ENCODE results near the gene NCCRP1. TPM values are rescaled to one million over a fixed set of nuclear protein-coding genes. Genes with fewer than 3 reads are reported as not detected.

The NCCRP1 gene
- total RNA-seq, 1 experiment from 2014 or later, result not detected

DNA sequence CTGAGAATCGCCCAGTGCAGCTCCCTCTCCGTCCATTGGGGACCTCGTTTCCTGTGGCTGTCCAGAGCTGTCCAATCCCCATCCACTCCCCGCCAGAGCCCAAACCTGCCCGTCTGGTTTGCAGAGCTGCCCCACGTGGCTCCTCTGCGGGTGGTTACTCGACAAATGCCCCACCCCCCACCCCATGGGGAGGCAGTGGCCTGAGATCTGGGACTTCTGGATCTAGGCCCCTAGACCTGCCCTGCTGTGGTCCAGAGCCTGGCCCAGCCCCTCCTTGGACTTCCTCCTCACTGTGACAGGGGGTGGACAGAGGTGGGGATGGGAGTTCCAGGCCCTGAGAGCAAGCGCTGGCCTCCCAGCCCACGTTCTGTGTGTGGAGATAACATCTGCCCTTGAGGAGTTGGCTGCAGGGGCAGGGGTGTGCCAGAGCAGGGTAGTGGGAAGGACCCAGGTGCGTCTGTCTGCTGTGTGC is 42.1 kb upstream of the NCCRP1 start:
- Histone ChIP-seq H2AFZ (ENCODE audit: low read length) (no peak overlapping the region), H3K27ac (ENCODE audit: low read length) (no peak overlapping the region), H3K9me2 (replicated peaks; ENCODE audit: insufficient read depth, low read length) (no peaks in the 10 kb centered on the region), H4K20me1 (ENCODE audit: insufficient read depth, low read depth, low read length) (no peaks in the 10 kb centered on the region), H3K4me2 (ENCODE audit: low read depth, low read length, poor library complexity, severe bottlenecking) (no peak overlapping the region), H3K9me3 (ENCODE audit: low read length) (no peaks in the 10 kb centered on the region), H3K79me2 (ENCODE audit: low read length) (no peaks in the 10 kb centered on the region), H3K4me3 (ENCODE audit: low read length) (no peak overlapping the region), H3K4me1 (ENCODE audit: low read length) (no peaks in the 10 kb centered on the region), H3K36me3 (ENCODE audit: insufficient read depth, low read length) (no peaks in the 10 kb centered on the region), H3K9ac (ENCODE audit: low read length) (no peak overlapping the region), H3K27me3 (ENCODE audit: low read length) (no peaks in the 10 kb centered on the region)
- no peak for DNase-seq

DNA sequence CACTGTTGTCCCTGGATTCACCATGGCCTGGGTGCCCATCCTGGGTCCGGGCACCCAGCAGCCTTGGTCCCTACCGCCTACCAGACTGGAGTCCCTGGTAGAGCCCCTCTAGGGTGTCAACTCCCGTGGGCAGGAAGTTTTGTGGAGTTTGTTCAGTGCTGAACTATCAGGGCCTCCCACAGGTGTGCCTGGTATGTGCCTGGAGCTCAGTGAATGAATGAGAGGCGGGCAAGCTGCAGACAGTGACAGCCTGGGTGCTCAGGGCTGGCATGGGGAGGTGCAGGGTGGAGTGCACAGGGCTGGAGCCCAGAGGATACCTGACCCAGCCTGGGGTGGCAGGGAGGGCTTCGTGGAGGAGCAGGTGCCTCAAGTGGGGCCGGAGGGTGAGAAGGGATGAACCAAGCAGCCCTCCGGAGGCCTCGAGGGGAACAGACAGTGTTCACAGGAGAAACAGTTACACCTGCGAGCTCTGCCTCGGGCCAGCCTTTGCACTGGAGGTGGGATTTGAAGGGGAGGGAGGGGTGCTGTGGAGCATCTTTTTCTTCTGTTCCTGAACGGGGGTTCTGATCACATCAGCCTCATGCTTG is 41.6 kb upstream of the NCCRP1 start:
- no peak overlapping the region for H3K4me2 ChIP-seq (ENCODE audit: low read depth, low read length, poor library complexity, severe bottlenecking)
- H3K79me2 ChIP-seq (ENCODE audit: low read length), result no peaks in the 10 kb centered on the region
- no peak overlapping the region for H3K9ac ChIP-seq (ENCODE audit: low read length)

GRCh38 chr19:39155741-39156140 is 41.0 kb upstream of the NCCRP1 start:
- no peaks in the 10 kb centered on the region for H3K9me3 ChIP-seq (ENCODE audit: low read length)
- no peak overlapping the region for H3K4me2 ChIP-seq (ENCODE audit: low read depth, low read length, poor library complexity, severe bottlenecking)

More for the DNA sequence above, 41.6 kb upstream of the NCCRP1 start:
- Histone ChIP-seq H3K4me3 (ENCODE audit: low read length) (no peak overlapping the region), H3K9me3 (ENCODE audit: low read length) (no peaks in the 10 kb centered on the region), H2AFZ (ENCODE audit: low read length) (no peak overlapping the region), H3K27me3 (ENCODE audit: low read length) (no peaks in the 10 kb centered on the region), H3K36me3 (ENCODE audit: insufficient read depth, low read length) (no peaks in the 10 kb centered on the region), H3K27ac (ENCODE audit: low read length) (no peak overlapping the region), H4K20me1 (ENCODE audit: insufficient read depth, low read depth, low read length) (no peaks in the 10 kb centered on the region), H3K4me1 (ENCODE audit: low read length) (no peaks in the 10 kb centered on the region), H3K9me2 (replicated peaks; ENCODE audit: insufficient read depth, low read length) (no peaks in the 10 kb centered on the region)
- DNase-seq, result no peak

DNA sequence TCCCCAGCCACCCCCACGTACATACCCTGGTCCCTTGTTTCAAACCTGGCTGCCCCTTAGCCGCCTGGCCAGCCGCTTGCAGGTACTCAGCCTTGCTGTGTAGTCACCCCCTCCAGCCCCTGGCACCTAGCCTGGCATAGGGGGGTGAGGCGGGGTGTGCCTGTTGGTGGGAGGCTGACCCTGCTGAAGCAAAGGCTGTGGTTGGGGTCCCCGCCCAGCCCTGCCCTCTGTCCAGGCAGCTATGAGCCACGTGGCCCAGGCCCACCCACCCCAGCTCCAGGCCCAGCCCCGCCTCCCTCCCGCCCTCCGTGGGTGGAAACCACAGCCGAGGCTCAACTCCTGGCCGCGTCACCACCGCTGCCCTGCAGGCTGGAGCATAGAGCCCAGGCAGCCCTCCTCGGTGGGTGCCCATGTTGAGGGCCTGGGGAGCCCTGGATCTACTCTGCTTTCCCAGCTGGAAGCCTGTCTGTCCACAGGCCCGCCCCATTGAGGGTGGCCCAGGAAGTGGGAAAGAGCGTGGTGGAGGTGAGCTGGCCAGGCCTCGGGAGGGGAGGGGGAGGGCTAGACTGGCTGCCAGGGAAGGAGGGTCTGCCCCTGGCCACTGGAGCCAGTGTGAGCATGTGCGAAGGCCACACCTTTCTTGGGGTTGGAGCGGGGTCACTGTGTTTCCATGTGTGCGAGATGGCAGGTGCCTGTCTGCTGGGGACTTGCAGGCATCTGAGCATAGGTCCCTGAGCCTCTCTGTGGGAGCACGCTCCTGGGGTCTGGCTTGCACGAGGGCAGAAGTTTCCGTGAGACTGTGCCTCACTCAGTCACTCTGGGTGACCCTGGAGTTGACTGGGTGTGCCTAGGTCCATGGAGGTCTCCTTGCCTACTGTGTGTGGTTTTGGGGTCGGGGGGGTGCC is 40.2 kb upstream of the NCCRP1 start:
- Histone ChIP-seq H3K27me3 (ENCODE audit: low read length) (no peaks in the 10 kb centered on the region), H3K27ac (ENCODE audit: low read length) (no peak overlapping the region), H3K4me3 (ENCODE audit: low read length) (no peak overlapping the region), H3K4me2 (ENCODE audit: low read depth, low read length, poor library complexity, severe bottlenecking) (no peak overlapping the region), H2AFZ (ENCODE audit: low read length) (no peak overlapping the region), H3K9me3 (ENCODE audit: low read length) (no peaks in the 10 kb centered on the region), H3K4me1 (ENCODE audit: low read length) (no peaks in the 10 kb centered on the region), H3K36me3 (ENCODE audit: insufficient read depth, low read length) (no peaks in the 10 kb centered on the region), H4K20me1 (ENCODE audit: insufficient read depth, low read depth, low read length) (no peaks in the 10 kb centered on the region), H3K9ac (ENCODE audit: low read length) (no peak overlapping the region), H3K9me2 (replicated peaks; ENCODE audit: insufficient read depth, low read length) (no peaks in the 10 kb centered on the region), H3K79me2 (ENCODE audit: low read length) (no peaks in the 10 kb centered on the region)
- no peak for DNase-seq

More at GRCh38 chr19:39155741-39156140, 41.0 kb upstream of the NCCRP1 start:
- no peaks in the 10 kb centered on the region for H4K20me1 ChIP-seq (ENCODE audit: insufficient read depth, low read depth, low read length)
- H2AFZ ChIP-seq (ENCODE audit: low read length), result no peak overlapping the region
- no peaks in the 10 kb centered on the region for H3K36me3 ChIP-seq (ENCODE audit: insufficient read depth, low read length)
- H3K79me2 ChIP-seq (ENCODE audit: low read length), result no peaks in the 10 kb centered on the region
- no peaks in the 10 kb centered on the region for H3K27me3 ChIP-seq (ENCODE audit: low read length)
- H3K9ac ChIP-seq (ENCODE audit: low read length), result no peak overlapping the region
- no peaks in the 10 kb centered on the region for H3K4me1 ChIP-seq (ENCODE audit: low read length)
- no peak overlapping the region for H3K4me3 ChIP-seq (ENCODE audit: low read length)
- DNase-seq, result no peak
- H3K9me2 ChIP-seq (replicated peaks; ENCODE audit: insufficient read depth, low read length), result no peaks in the 10 kb centered on the region
- H3K27ac ChIP-seq (ENCODE audit: low read length), result no peak overlapping the region

DNA sequence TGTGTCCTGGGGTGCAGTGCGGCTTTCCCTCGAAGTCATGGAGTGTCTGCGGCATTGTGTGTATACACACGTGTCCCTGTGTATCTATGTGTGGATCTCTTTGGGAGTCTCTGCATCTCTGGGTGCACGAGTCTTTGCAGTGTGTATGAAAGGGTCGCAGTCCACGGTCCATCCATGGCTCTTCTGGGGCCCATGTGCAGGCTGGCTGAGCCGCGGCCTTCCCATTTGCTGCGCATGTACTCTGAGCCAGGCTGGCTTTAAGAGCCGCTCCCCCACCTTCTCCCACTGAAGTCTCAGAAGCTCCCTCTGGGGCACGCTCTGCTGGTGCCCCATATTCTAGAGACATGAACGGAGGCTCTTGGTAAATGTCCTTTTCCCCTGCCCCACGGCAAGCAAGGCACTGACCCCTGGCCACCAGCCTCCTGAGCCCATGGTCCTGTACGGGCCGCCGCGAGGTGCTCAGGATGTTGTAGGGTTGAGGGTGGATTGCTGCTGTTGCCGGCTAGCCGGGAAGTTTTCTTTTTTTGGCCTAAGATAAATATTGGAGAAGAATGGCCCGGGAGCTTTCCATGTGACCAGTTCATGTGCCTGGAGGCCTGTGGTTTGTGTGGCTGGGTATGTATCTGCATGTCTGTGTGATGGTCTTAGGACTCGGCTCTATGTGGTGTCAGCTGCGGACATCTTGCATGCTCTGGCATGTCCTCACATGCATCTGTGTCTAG is 39.3 kb upstream of the NCCRP1 start:
- Histone ChIP-seq H3K4me2 (ENCODE audit: low read depth, low read length, poor library complexity, severe bottlenecking) (no peak overlapping the region), H3K9me2 (replicated peaks; ENCODE audit: insufficient read depth, low read length) (no peaks in the 10 kb centered on the region), H3K36me3 (ENCODE audit: insufficient read depth, low read length) (no peaks in the 10 kb centered on the region), H3K27me3 (ENCODE audit: low read length) (no peaks in the 10 kb centered on the region), H3K4me1 (ENCODE audit: low read length) (no peaks in the 10 kb centered on the region), H4K20me1 (ENCODE audit: insufficient read depth, low read depth, low read length) (no peaks in the 10 kb centered on the region), H3K4me3 (ENCODE audit: low read length) (no peak overlapping the region), H3K9ac (ENCODE audit: low read length) (no peak overlapping the region), H3K27ac (ENCODE audit: low read length) (no peak overlapping the region), H3K79me2 (ENCODE audit: low read length) (no peaks in the 10 kb centered on the region), H3K9me3 (ENCODE audit: low read length) (no peaks in the 10 kb centered on the region), H2AFZ (ENCODE audit: low read length) (no peak overlapping the region)
- no peak for DNase-seq

DNA sequence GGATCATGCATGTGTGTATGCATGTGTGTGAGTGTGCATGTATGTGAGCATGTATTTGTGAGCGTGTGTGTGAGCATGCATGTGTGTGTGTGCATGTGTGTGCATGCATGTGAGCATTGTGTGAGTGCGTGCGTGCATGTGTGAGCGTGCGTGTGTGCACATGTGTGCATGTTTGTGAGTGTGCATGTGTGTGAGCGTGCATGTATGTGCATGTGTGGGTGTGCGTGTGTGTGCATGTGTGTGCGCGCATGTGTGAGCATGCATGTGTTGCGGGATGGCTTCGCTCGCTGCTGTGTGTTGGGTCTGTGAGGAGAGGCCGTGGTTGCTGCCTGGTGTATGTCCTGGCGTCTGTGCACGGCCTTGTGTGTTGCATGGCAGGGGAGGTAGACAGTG is 38.8 kb upstream of the NCCRP1 start:
- no peak overlapping the region for H2AFZ ChIP-seq (ENCODE audit: low read length)
- H3K36me3 ChIP-seq (ENCODE audit: insufficient read depth, low read length), result no peaks in the 10 kb centered on the region
- no peak overlapping the region for H3K27ac ChIP-seq (ENCODE audit: low read length)
- H3K79me2 ChIP-seq (ENCODE audit: low read length), result no peaks in the 10 kb centered on the region
- no peaks in the 10 kb centered on the region for H3K9me2 ChIP-seq (replicated peaks; ENCODE audit: insufficient read depth, low read length)
- no peaks in the 10 kb centered on the region for H3K4me1 ChIP-seq (ENCODE audit: low read length)
- H3K4me3 ChIP-seq (ENCODE audit: low read length), result no peak overlapping the region
- DNase-seq, result no peak
- H4K20me1 ChIP-seq (ENCODE audit: insufficient read depth, low read depth, low read length), result no peaks in the 10 kb centered on the region
- H3K27me3 ChIP-seq (ENCODE audit: low read length), result no peaks in the 10 kb centered on the region
- H3K9ac ChIP-seq (ENCODE audit: low read length), result no peak overlapping the region
- no peaks in the 10 kb centered on the region for H3K9me3 ChIP-seq (ENCODE audit: low read length)
- no peak overlapping the region for H3K4me2 ChIP-seq (ENCODE audit: low read depth, low read length, poor library complexity, severe bottlenecking)

GRCh38 chr19:39158646-39159260 is 38.0 kb upstream of the NCCRP1 start:
- Histone ChIP-seq H3K4me1 (ENCODE audit: low read length) (no peaks in the 10 kb centered on the region), H3K9me3 (ENCODE audit: low read length) (no peaks in the 10 kb centered on the region), H4K20me1 (ENCODE audit: insufficient read depth, low read depth, low read length) (no peaks in the 10 kb centered on the region), H3K27ac (ENCODE audit: low read length) (no peak overlapping the region), H3K9ac (ENCODE audit: low read length) (no peak overlapping the region), H3K4me2 (ENCODE audit: low read depth, low read length, poor library complexity, severe bottlenecking) (no peak overlapping the region), H3K9me2 (replicated peaks; ENCODE audit: insufficient read depth, low read length) (no peaks in the 10 kb centered on the region), H3K4me3 (ENCODE audit: low read length) (no peak overlapping the region), H2AFZ (ENCODE audit: low read length) (no peak overlapping the region), H3K79me2 (ENCODE audit: low read length) (no peaks in the 10 kb centered on the region), H3K27me3 (ENCODE audit: low read length) (no peaks in the 10 kb centered on the region), H3K36me3 (ENCODE audit: insufficient read depth, low read length) (no peaks in the 10 kb centered on the region)
- DNase-seq, result no peak

- Histone ChIP-seq H3K9ac (ENCODE audit: low read length) (no peak overlapping the region), H3K9me2 (replicated peaks; ENCODE audit: insufficient read depth, low read length) (no peaks in the 10 kb centered on the region), H3K4me1 (ENCODE audit: low read length) (no peaks in the 10 kb centered on the region), H3K27ac (ENCODE audit: low read length) (no peak overlapping the region), H3K4me3 (ENCODE audit: low read length) (no peak overlapping the region), H2AFZ (ENCODE audit: low read length) (no peak overlapping the region), H3K79me2 (ENCODE audit: low read length) (no peaks in the 10 kb centered on the region), H3K27me3 (ENCODE audit: low read length) (no peaks in the 10 kb centered on the region), H3K4me2 (ENCODE audit: low read depth, low read length, poor library complexity, severe bottlenecking) (no peak overlapping the region), H3K9me3 (ENCODE audit: low read length) (no peaks in the 10 kb centered on the region), H3K36me3 (ENCODE audit: insufficient read depth, low read length) (no peaks in the 10 kb centered on the region), H4K20me1 (ENCODE audit: insufficient read depth, low read depth, low read length) (no peaks in the 10 kb centered on the region)
- no peak for DNase-seq
Measured at GRCh38 chr19:39160523-39160861, 36.3 kb upstream of the NCCRP1 start.

Data from Karpas-422 (cell line).